Fibroblast of the aortic adventitia (primary cell): ENCODE measurements around the gene ATG101. TPM values are rescaled to one million over a fixed set of nuclear protein-coding genes. Genes with fewer than 3 reads are reported as not detected.
A peak's percentile ranks its signal among the peaks of the same experiment; 100 is the strongest.

ENCODE experiments used
- DNase-seq: peaks from one replicate; pipeline ENCODE4 v3.0.0-alpha.2; 2010; ENCODE audit warnings: low read depth
- H3K4me3 ChIP-seq: 2 replicates; pipeline ENCODE4 v1.5.1; 2011; ENCODE audit warnings: low read depth, mild to moderate bottlenecking, control low read depth, low read length, moderate library complexity
- total RNA-seq: library from RNA; depleted of rRNA; stranded (reverse); fragments of >200 nt; gene quantifications from 2 replicates; pipeline ENCODE4 v1.2.3, GENCODE V29; 2012; ENCODE audit warnings: low replicate concordance
- TF ChIP-seq, protein P1 (sequence below): IDR thresholded peaks from 2 replicates; pipeline ENCODE4 v1.5.1; 2011; ENCODE audit warnings: mild to moderate bottlenecking, low read length, control low read depth, inconsistent platforms; ENCODE audit not compliant: insufficient read depth

The ATG101 gene
- total RNA-seq, 1 donor, result 41.1 TPM

DNA sequence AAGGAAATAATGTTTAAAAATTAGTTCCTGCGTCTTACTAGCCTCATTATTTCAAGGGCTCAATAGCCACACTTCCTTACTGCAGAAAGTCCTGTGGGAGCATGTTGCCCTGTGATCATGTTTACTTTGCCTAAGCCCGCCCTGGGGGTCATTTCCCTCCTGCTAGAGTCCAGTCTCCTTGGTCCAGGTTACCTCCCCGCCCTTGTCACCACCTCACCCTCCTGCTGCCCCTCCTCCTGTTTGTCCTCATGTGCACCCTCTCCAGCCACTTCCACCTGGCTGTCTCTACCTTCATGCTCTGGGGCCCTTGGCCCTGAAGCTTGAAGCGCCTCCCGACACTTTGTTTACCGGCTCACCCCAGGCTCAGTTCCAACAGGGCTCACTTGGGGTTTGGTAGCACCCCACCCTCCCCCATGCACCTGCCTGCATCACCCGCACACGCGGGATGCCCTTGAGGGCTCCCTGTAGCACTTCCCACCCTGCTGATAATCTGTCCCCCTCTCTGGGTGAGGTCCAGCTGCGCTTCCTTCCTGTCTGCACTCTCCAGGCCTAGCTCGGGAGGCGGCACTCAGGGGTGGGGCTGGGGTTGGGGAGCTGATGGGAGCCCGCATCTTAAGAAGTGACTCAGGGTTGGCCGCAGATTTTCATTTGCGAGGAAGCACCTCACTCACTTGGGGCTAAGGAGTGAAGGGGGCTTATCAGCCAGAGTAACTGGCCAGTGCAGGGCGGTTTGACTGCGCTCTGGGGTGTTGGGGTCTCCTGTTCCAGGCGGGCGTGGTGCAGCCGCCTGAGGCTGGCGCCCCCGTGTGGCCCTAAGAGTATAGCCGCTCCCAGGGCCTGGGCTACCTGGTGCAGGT is 49.8 kb downstream of the ATG101 start:
- no peak overlapping the region for H3K4me3 ChIP-seq
- TF ChIP-seq, protein P1, sequence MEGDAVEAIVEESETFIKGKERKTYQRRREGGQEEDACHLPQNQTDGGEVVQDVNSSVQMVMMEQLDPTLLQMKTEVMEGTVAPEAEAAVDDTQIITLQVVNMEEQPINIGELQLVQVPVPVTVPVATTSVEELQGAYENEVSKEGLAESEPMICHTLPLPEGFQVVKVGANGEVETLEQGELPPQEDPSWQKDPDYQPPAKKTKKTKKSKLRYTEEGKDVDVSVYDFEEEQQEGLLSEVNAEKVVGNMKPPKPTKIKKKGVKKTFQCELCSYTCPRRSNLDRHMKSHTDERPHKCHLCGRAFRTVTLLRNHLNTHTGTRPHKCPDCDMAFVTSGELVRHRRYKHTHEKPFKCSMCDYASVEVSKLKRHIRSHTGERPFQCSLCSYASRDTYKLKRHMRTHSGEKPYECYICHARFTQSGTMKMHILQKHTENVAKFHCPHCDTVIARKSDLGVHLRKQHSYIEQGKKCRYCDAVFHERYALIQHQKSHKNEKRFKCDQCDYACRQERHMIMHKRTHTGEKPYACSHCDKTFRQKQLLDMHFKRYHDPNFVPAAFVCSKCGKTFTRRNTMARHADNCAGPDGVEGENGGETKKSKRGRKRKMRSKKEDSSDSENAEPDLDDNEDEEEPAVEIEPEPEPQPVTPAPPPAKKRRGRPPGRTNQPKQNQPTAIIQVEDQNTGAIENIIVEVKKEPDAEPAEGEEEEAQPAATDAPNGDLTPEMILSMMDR, result peak; percentile 65
- DNase-seq, result peak; percentile 45

DNA sequence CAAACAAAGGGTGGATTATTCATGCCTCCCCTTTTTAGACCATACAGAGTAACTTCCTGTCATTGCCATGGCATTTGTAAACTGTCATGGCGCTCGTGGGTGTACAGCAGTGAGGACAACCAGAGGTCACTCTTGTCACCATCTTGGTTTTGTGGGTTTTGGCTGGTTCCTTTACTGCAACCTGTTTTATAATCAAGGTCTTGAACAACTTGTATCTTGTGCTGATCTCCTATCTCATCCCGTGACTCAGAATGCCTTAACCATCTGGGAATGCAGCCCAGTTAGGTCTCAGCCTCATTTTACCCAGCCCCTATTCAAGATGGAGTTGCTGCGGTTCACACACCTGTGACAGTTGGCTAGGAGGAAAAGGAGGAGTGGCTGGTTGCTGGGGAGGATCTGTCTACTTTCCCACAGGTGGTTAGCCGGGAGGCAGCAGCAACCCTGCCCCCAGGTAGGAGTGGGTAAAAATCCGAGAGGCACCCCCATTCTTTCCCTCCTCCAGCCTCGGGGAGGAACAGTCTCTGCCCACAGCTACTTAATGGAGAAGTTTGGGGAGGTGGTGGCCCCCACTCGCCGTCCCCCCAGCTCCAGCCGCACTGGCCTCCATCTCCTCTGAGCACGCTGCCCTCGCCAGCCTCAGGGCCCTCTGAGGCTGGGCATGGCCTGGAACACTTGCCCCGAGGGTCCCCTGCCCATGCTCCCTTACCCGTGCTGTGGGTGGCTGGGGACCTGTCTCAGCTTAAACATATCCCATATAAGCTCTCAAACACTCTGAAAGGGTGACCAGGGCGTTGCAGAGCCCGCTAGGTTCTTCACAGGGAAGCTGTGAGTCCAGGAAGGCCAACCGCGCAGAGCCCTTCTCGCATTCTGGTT is 51.4 kb downstream of the ATG101 start:
- TF ChIP-seq, protein P1, result no peak
- no peak overlapping the region for H3K4me3 ChIP-seq
- DNase-seq, result no peak

DNA sequence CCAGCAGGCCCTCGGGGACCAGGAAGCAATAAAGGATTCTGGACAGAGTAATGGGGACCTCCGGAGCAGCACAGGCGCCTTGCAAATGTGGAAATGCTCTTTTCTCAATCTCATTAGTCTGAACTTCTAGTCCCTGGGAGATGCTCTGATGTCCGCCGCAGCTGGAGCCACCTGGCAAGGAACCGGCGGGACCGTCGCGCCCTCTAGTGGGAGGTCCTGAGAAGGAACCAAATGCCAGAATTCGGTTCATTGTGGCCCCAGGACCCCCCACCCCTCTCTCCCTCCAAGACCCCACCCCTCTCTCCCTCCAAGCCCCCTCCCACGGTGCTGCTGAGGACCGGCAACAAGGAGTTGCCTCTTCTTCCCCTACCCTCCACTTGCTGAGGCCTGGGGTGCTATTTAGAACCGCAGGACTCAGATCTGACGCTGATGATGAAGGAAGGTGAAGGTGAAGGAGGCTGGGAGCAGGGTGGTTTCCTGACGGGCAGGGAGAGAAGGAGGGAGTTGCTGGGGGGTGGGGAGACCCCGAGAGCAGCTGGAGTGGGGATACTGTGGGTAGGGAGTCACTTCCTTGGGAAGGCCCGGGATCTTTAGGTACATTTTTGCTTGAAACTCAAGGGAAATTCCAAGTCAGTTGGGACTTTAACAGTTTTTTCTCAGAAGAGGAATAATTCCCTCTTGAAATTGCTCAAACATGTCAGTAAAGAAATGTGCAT is 52.2 kb downstream of the ATG101 start:
- no peak overlapping the region for H3K4me3 ChIP-seq
- TF ChIP-seq, protein P1, result peak; percentile 79
- DNase-seq, result peak; percentile 52

DNA sequence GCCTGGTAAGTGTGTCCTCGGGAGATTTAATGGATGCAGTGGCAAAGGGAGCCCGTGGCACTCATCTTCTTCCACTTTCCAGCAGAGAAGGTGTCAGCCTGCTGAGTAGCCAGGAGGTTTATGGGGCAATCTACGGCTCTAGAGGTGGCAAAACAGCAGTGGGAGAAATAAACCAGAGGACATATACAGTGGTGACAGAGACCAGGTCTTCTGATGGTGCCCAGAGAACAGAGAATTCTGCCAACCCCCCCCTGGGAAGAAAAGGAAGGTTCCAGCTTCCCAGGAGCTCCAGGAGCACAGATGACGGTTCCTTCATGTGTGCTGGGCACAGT is 52.7 kb downstream of the ATG101 start:
- TF ChIP-seq, protein P1, result no peak
- DNase-seq, result no peak
- H3K4me3 ChIP-seq, result no peak overlapping the region

DNA sequence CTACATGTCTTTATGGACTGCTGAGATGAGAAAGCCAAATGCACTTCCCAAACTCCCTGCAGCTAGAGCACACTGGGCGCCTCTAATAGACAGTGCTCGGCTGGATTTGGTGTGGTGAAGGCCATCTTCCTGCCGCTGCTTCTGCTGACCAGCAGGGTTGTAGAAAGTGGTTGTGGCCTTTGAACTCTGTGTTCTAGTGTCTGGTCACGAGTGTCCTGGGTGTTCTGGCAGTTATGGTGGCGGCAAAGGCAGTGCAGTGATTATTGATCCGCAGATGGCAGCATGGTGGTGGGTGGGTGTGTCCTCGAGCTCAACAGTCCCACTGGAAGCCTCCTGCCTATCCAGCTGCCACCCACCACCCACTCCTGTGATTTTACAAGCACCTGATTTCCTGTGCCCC is 53.1 kb downstream of the ATG101 start:
- H3K4me3 ChIP-seq, result no peak overlapping the region
- no peak for DNase-seq
- TF ChIP-seq, protein P1, result no peak

DNA sequence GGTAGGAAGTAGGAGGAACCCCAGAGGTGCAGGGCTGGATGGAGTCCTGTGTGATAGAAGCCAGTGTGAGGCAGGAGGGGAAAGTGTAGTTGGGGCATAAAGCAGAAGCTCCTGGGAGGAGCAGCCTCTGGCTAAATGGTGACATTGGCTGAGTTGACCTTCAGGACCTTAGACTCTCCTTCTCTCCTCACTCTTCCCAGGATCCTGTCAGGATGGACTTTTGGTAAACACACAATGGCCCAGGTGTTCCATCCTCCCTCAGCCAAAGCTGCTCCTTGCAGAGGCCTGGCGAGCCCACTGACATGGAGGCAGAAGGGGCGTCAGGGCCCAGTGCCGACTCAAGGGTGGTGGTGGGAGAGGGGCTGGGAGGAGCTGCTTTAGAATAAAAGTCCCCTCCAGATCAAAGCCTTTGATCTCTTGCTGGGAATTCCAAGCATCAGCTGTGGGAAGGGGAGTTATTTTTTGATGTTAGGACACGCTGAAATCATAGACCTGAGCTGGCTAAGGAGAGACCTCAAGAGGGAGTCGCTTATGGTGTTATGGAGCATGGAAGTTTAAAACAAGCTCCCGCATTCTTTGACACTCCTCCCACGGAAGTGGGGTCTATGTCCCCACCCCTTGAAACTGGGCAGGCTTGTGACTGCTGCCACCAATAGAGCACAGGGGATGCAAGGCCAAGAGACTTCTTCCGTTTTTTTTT is 53.9 kb downstream of the ATG101 start:
- DNase-seq, result no peak
- no peak overlapping the region for H3K4me3 ChIP-seq
- TF ChIP-seq, protein P1, result no peak
